Endothelial cell of umbilical vein (primary cell): ENCODE results near the gene CORO2B. TPM values are rescaled to one million over a fixed set of nuclear protein-coding genes. Genes with fewer than 3 reads are reported as not detected.

Experiments used
- BruUV-seq: library from RNA; stranded (reverse); fragments of 400-500 nt; replicated peaks from 2 replicates; lab custom pipeline; 2021; lab: Mats Ljungman, UMichigan
- CTCF ChIA-PET: fragments of 300-600, 350-600 bp; sonication (Branson Sonifier 250); formaldehyde crosslinking; loops from one replicate; lab custom pipeline; 2021; ENCODE audit warnings: antibody characterized with exemption, inconsistent platforms; lab: Charles Lee
- POLR2A ChIA-PET: fragments of 300-600, 350-600 bp; sonication (Branson Sonifier 250); formaldehyde crosslinking; loops from one replicate; lab custom pipeline; 2021; ENCODE audit warnings: antibody characterized with exemption, inconsistent platforms; lab: Charles Lee
- DNase-seq: peaks from one replicate; pipeline ENCODE4 v3.0.0-alpha.2; 2011; ENCODE audit warnings: low read depth, low spot score
- FAIRE-seq: peaks from 2 replicates; lab custom pipeline; 2011; peaks lifted over from hg19 to GRCh38; lab: Jason Lieb, UNC
- H2AFZ ChIP-seq: 2 replicates; pipeline ENCODE4 v1.6.0; 2012; ENCODE audit warnings: low read depth, low read length, control low read depth, inconsistent platforms
- H3K27ac ChIP-seq: 2 replicates; pipeline ENCODE4 v1.5.1; 2011; ENCODE audit warnings: low read depth, mild to moderate bottlenecking, control low read depth, low read length, moderate library complexity; ENCODE audit not compliant: insufficient read depth
- H3K27me3 ChIP-seq, 2 experiments: 2 replicates each; pipeline versions ENCODE4 v1.6.0 to v1.6.1; 2011; ENCODE audit warnings: low read length in 2 of 2, mixed read lengths in 1 of 2; ENCODE audit not compliant: control insufficient read depth in 2 of 2, insufficient read depth in 2 of 2
- H3K36me3 ChIP-seq, 2 experiments: 2 replicates in 1 of 2; 3 replicates in 1 of 2; pipeline ENCODE4 v1.5.1; 2011; ENCODE audit warnings: low read length in 2 of 2, mild to moderate bottlenecking in 1 of 2, moderate library complexity in 1 of 2; ENCODE audit not compliant: control insufficient read depth in 2 of 2, insufficient read depth in 2 of 2; ENCODE audit errors: extremely low read depth in 1 of 2
- H3K4me1 ChIP-seq: 3 replicates; pipeline ENCODE4 v1.5.1; 2011; ENCODE audit warnings: mild to moderate bottlenecking, low read length; ENCODE audit not compliant: control insufficient read depth, insufficient read depth; ENCODE audit errors: extremely low read depth
- H3K4me2 ChIP-seq: 2 replicates; pipeline ENCODE4 v1.6.1; 2011; ENCODE audit warnings: low read length, control low read depth, mixed read lengths; ENCODE audit not compliant: insufficient read depth
- H3K4me3 ChIP-seq, 3 experiments: fragments of 200-600 bp in 1 of 3; sonication (generic), shearing (Covaris generic) in 1 of 3; replicated peaks in 1 of 3; 2 replicates each; pipeline ENCODE4 v1.5.1; 2011 to 2016; ENCODE audit warnings: control low read depth in 3 of 3, low read length in 3 of 3, mild to moderate bottlenecking in 2 of 3, inconsistent platforms in 1 of 3, low read depth in 1 of 3, moderate library complexity in 1 of 3; ENCODE audit not compliant: insufficient read depth in 1 of 3
- H3K79me2 ChIP-seq: 2 replicates; pipeline ENCODE4 v1.6.0; 2012; ENCODE audit warnings: low read length, inconsistent platforms; ENCODE audit not compliant: control insufficient read depth, insufficient read depth
- H3K9ac ChIP-seq: replicated peaks from 2 replicates; pipeline ENCODE3; 2011; ENCODE audit warnings: low read length, control low read depth; ENCODE audit not compliant: insufficient read depth; ENCODE audit errors: extremely low read depth
- H3K9me1 ChIP-seq: replicated peaks from 3 replicates; pipeline ENCODE4 v1.6.0; 2011; ENCODE audit warnings: mild to moderate bottlenecking, low read length; ENCODE audit not compliant: control insufficient read depth, insufficient read depth; ENCODE audit errors: extremely low read depth
- H3K9me3 ChIP-seq: replicated peaks from 2 replicates; pipeline ENCODE4 v1.5.1; 2012; ENCODE audit warnings: low read length, inconsistent platforms; ENCODE audit not compliant: control insufficient read depth, insufficient read depth
- H4K20me1 ChIP-seq: replicated peaks from 2 replicates; pipeline ENCODE3; 2011; ENCODE audit warnings: mild to moderate bottlenecking, low read length; ENCODE audit not compliant: control insufficient read depth, insufficient read depth; ENCODE audit errors: extremely low read depth
- POLR2AphosphoS5 ChIP-seq: IDR thresholded peaks from 2 replicates; pipeline ENCODE4 v1.6.1; 2012; ENCODE audit warnings: low read depth, mild to moderate bottlenecking, control low read depth, low read length, moderate library complexity; ENCODE audit not compliant: insufficient read depth
- dilution Hi-C: fragments of 300-500 bp; cut with MboI; formaldehyde crosslinking; loops from one replicate; pipeline ENCODE4 v1.15.0; 2019; ENCODE audit warnings: low sequenced_read_pairs; ENCODE audit not compliant: extremely low pct_ligation_motif_present
- intact Hi-C: fragments of 100-400 bp; cut with micrococcal nuclease; formaldehyde crosslinking; loops from one replicate; pipeline ENCODE4 v1.10.0; 2022
- polyA plus RNA-seq, 4 experiments: library from polyadenylated mRNA; depleted of rRNA in 3 of 4; stranded (reverse) in 3 of 4; unstranded in 1 of 4; fragments of >200 nt; gene quantifications; 2 replicates each; pipeline versions ENCODE4 v1.2.1 to v1.2.3, GENCODE V29; 2011 to 2012; ENCODE audit warnings: missing spikeins in 1 of 4
- total RNA-seq: library from RNA; stranded (reverse); gene quantifications from 2 replicates; pipeline ENCODE4 v1.2.3, GENCODE V29; 2021
- TF ChIP-seq, protein P1 (sequence below): IDR thresholded peaks from 2 replicates; pipeline ENCODE4 v1.6.1; 2011; ENCODE audit not compliant: insufficient read depth, insufficient read length
- TF ChIP-seq, protein P2 (sequence below), 2 donors: IDR thresholded peaks; 1 replicate in 1 of 2; 2 replicates in 1 of 2; pipeline ENCODE4 v1.5.1; 2011; ENCODE audit warnings: low read length in 2 of 2, mild to moderate bottlenecking in 2 of 2, moderate library complexity in 2 of 2, control low read depth in 1 of 2, inconsistent platforms in 1 of 2, low read depth in 1 of 2; ENCODE audit not compliant: insufficient read depth in 1 of 2; ENCODE audit errors: extremely low read depth in 1 of 2

CORO2B gene
- total and polyA plus RNA-seq, 2 donors (not counting 3 experiments of a cell fraction or from before 2014, with no cell fraction given) = 2.4 to 3.7 TPM

DNA sequence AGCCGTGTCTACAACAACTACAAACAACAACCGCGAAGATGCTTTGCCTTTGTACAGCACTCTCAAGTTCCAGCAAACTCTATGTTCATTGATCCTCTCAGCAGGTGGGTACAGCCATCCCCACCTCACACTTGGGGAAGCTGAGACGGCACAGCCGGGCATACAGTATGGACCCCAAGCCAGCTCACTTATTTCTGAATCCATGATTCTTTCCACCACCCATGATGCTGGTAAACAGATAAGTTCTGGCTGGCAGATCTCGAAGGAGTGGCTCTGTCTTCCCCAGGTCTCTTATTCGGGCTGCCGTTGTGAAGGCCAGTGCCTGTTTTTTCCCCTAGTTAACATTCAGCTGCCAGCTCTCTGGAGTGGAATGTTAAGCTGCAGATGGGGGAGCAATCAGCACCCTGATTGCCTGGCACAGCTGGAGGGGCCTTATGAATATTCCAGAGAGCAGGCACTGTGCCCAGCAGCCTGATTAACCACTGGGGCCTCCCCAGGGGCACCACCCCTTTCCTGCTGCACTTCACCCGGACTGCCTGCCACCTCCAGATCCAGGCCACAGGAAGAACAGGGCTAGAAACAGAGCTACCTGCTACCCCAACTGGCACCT is 73.2 kb downstream of the CORO2B start:
- Histone ChIP-seq H3K36me3 (no peaks in the 10 kb centered on the region), H3K27ac (no peak overlapping the region), H3K9me1 (no peaks in the 10 kb centered on the region), H3K27me3 (peaks cover 0 to 4% of the 10 kb centered on the region in 2 experiments), H3K4me2 (no peak overlapping the region), H3K4me3 (no peak overlapping the region), H3K9ac (no peak overlapping the region), H3K4me1 (no peaks in the 10 kb centered on the region), H3K79me2 (no peaks in the 10 kb centered on the region), H4K20me1 (no peaks in the 10 kb centered on the region), H2AFZ (no peak overlapping the region), H3K9me3 (no peaks in the 10 kb centered on the region)
- no peak for TF ChIP-seq POLR2AphosphoS5
- TF ChIP-seq, protein P1, sequence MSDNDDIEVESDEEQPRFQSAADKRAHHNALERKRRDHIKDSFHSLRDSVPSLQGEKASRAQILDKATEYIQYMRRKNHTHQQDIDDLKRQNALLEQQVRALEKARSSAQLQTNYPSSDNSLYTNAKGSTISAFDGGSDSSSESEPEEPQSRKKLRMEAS = no peak
- TF ChIP-seq, protein P2, sequence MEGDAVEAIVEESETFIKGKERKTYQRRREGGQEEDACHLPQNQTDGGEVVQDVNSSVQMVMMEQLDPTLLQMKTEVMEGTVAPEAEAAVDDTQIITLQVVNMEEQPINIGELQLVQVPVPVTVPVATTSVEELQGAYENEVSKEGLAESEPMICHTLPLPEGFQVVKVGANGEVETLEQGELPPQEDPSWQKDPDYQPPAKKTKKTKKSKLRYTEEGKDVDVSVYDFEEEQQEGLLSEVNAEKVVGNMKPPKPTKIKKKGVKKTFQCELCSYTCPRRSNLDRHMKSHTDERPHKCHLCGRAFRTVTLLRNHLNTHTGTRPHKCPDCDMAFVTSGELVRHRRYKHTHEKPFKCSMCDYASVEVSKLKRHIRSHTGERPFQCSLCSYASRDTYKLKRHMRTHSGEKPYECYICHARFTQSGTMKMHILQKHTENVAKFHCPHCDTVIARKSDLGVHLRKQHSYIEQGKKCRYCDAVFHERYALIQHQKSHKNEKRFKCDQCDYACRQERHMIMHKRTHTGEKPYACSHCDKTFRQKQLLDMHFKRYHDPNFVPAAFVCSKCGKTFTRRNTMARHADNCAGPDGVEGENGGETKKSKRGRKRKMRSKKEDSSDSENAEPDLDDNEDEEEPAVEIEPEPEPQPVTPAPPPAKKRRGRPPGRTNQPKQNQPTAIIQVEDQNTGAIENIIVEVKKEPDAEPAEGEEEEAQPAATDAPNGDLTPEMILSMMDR (IDR thresholded peaks at IDR 0.05; ENCODE audit: extremely low read depth in 1 of 2, insufficient read depth in 1 of 2, low read depth in 1 of 2, low read length in 2 of 2) = no peak
- BruUV-seq = no TSS peak
- CTCF ChIA-PET = interaction anchor here (0.7 to 4.2 kb wide), 18 partner anchors 11 to 399 kb away, joined by 3 to 54 read pairs (median 6); no protein-coding TSS in a partner anchor
- POLR2A ChIA-PET = no interaction called here
- no peak for DNase-seq
- intact Hi-C loops (loop anchor here (1.0 kb wide), 2 partner anchors 22 to 93 kb away; no protein-coding TSS in a partner anchor), dilution Hi-C loops (no loop called here)
- FAIRE-seq = no peak
